Measurements from ENCODE around the gene CAMP.
"Not testable (repeated sequence)": the region's sequence is repeated elsewhere in the genome, so short reads cannot be mapped to it uniquely, and the experiment has no call there.

The CAMP gene

DNA sequence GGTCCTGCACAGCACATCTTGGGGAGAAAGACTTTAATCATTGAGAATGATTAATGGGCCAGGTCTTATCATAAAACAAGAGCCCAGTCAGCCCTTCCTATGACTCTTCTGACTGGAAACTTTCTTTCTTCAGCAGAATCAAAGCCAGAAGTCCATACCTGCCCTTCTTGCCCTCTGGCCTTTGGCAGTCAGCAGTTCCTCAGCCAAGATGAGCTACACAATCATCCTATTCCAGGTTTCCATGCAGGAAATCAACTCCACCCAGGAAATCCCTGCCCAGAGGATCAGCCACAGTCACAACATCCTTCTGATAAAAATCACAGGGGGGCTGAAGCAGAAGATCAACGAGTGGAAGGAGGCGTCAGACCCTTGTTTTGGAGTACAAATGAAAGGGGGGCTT, 44.5 kb downstream of the CAMP start:
- no peak for DNase-seq

DNA sequence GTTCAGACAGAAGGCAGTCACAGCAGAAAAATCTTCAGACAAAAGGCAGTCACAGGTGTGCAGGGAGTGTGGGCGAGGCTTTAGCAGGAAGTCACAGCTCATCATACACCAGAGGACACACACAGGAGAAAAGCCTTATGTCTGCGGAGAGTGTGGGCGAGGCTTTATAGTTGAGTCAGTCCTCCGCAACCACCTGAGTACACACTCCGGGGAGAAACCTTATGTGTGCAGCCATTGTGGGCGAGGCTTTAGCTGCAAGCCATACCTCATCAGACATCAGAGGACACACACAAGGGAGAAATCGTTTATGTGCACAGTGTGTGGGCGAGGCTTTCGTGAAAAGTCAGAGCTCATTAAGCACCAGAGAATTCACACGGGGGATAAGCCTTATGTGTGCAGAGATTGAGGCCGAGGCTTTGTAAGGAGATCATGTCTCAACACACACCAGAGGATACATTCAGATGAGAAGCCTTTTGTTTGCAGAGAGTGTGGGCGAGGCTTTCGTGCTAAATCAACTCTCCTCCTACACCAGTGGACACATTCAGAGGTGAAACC, 45.2 kb downstream of the CAMP start:
- DNase-seq = peak; percentile 87

DNA sequence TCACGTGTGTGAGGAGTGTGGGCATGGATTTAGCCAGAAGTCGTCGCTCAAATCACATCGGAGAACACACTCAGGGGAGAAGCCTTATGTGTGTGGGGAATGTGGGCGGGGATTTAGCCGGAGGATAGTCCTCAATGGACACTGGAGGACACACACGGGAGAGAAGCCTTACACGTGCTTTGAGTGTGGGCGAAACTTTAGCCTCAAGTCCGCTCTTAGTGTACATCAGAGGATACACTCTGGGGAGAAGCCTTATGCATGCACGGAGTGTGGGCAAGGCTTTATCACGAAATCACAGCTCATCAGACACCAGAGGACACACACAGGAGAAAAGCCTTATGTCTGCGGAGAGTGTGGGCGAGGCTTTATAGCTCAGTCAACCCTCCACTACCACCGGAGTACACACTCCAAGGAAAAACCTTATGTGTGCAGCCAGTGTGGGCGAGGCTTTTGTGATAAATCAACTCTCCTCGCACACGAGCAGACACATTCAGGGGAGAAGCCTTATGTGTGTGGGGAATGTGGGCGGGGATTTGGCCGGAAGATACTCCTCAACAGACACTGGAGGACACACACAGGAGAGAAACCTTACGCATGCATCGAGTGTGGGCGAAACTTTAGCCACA, 45.8 kb downstream of the CAMP start:
- DNase-seq = peak; percentile 58

- DNase-seq = no peak
Observed at GRCh38 chr3:48269592-48269991, 46.3 kb downstream of the CAMP start.

GRCh38 chr3:48270306-48270705, 47.0 kb downstream of the CAMP start:
- DNase-seq = no peak

DNA sequence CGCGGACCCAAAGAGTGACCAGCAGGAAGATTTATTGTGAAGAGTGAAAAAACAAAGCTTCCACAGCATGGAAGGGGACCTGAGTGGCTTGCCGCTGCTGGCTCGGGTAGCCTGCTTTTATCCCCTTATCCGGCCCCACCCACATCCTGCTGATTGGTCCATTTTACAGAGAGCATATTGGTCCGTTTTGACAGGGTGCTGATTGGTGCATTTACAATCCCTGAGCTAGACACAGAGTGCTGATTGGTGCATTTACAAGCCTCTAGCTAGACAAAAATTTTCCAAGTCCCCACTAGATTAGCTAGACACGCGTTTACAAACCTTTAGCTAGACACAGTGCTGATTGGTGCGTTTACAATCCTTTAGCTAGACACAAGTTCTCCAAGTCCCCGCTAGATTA, 47.9 kb downstream of the CAMP start:
- DNase-seq = not testable (repeated sequence)

GRCh38 chr3:48271763-48272498, 48.6 kb downstream of the CAMP start:
- no peak for DNase-seq

GRCh38 chr3:48273594-48274211, 50.4 kb downstream of the CAMP start:
- peak; percentile 28 for DNase-seq

GRCh38 chr3:48274452-48274851, 51.2 kb downstream of the CAMP start:
- DNase-seq = no peak

Measured in stimulated activated naive CD4-positive, alpha-beta T cell treated with Interleukin-2 at 50 U/mL for 16 hours (primary cell).